SU-DHL-6 (cell line): ENCODE measurements around the gene ZNF319.

ENCODE experiments used
- CTCF ChIP-seq: fragments of 200-600 bp; sonication (generic); IDR thresholded peaks from one replicate; pipeline ENCODE4 v1.5.1; 2017; ENCODE audit warnings: antibody characterized with exemption, mild to moderate bottlenecking, low read length, moderate library complexity; ENCODE audit not compliant: insufficient read depth, poor library complexity, severe bottlenecking
- EZH2phosphoT487 ChIP-seq: fragments of 200-600 bp; sonication (generic), shearing (Covaris generic); conservative IDR thresholded peaks from 2 replicates; pipeline ENCODE4 v1.6.1; 2018; ENCODE audit warnings: mild to moderate bottlenecking, antibody characterized with exemption, low read length, moderate library complexity, mixed read lengths

GRCh38 chr16:58000706-58001676, 519 bp upstream of the ZNF319 start, which contains the start of gene USB1:
- peak; percentile 29 for TF ChIP-seq CTCF
- TF ChIP-seq EZH2phosphoT487 = no peak
